ENCODE results near the gene KCNN3.

DNA sequence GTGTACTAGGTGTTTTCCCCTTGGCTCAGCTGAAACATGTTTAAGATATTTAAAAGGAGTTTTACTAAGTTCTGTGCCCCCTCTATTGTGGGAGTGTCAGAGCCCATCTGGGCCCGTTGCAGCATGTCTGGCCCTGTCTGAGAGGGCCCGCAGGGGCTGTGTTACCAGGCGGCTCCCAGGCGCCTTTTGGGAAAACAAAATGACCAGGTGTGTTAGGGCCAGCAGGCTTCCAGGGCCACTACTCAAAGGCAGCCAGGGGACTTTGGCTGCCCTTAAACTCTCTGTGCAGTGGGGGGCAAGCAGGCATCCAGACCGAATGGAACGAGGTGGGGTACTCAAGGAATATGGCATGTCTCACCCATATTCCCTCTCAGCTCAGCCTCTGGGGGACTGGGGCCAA is 111.7 kb downstream of the KCNN3 start:
- TF ChIP-seq CTCF (IDR thresholded peaks at IDR 0.05): no peak
- no peak for TF ChIP-seq ZFX (IDR thresholded peaks at IDR 0.05; ENCODE audit: borderline replicate concordance)
